Cerebellar nuclear complex (tissue), 1 donor: ENCODE results near the gene ZNF664.

ENCODE experiments used
- DNase-seq, 2 experiments: peaks; one replicate each; lab custom pipeline; 2025; lab: John Stamatoyannopoulos, UW

Gene ZNF664

GRCh38 chr12:124034297-124034696, 61.3 kb downstream of the ZNF664 start:
- no peak for DNase-seq

- DNase-seq = no peak
Measured at GRCh38 chr12:124035163-124035562, 62.1 kb downstream of the ZNF664 start.

- no peak for DNase-seq
Measured at GRCh38 chr12:124036171-124036598, 63.2 kb downstream of the ZNF664 start.

GRCh38 chr12:124036657-124037109, 63.7 kb downstream of the ZNF664 start:
- DNase-seq = peak in 1 of 2 experiments; percentile 20

- DNase-seq = no peak
Measured at GRCh38 chr12:124037331-124037730, 64.3 kb downstream of the ZNF664 start.

- DNase-seq = no peak
Measured at GRCh38 chr12:124039276-124039675, 66.3 kb downstream of the ZNF664 start.

GRCh38 chr12:124040291-124040690, 67.3 kb downstream of the ZNF664 start:
- no peak for DNase-seq

- DNase-seq = no peak
Measured at GRCh38 chr12:124040737-124041136, 67.7 kb downstream of the ZNF664 start.

GRCh38 chr12:124041907-124042306, 68.9 kb downstream of the ZNF664 start:
- DNase-seq = no peak

GRCh38 chr12:124044021-124044420, 71.0 kb downstream of the ZNF664 start:
- no peak for DNase-seq

- DNase-seq = no peak
Measured at GRCh38 chr12:124044809-124045321, 71.8 kb downstream of the ZNF664 start.

GRCh38 chr12:124045671-124046455, 72.8 kb downstream of the ZNF664 start:
- no peak for DNase-seq

- no peak for DNase-seq
Measured at GRCh38 chr12:124046456-124046740, 73.4 kb downstream of the ZNF664 start.

GRCh38 chr12:124047045-124047566, 74.1 kb downstream of the ZNF664 start:
- no peak for DNase-seq

- no peak for DNase-seq
Measured at GRCh38 chr12:124049451-124050094, 76.6 kb downstream of the ZNF664 start.

- peak in 1 of 2 experiments; percentile 8 for DNase-seq
Measured at GRCh38 chr12:124053851-124054250, 80.8 kb downstream of the ZNF664 start.

- no peak for DNase-seq
Measured at GRCh38 chr12:124055066-124055465, 82.1 kb downstream of the ZNF664 start.

GRCh38 chr12:124057691-124058090, 84.7 kb downstream of the ZNF664 start:
- no peak for DNase-seq

- DNase-seq = no peak
Measured at GRCh38 chr12:124059752-124060151, 86.7 kb downstream of the ZNF664 start.
